ENCODE measurements around the gene NGEF.

GRCh38 chr2:233056961-233057605, 44.0 kb upstream of the NGEF start:
- TF ChIP-seq RAD21 (IDR thresholded peaks at IDR 0.05) (no peak), TAF1 (conservative IDR thresholded peaks at IDR 0.05) (no peak), YY1 (IDR thresholded peaks at IDR 0.05) (no peak), REST (IDR thresholded peaks at IDR 0.05) (no peak), CTCF (IDR thresholded peaks at IDR 0.05; ENCODE audit: low read depth, low read length, missing input control) (no peak), SP1 (IDR thresholded peaks at IDR 0.05) (no peak), GABPA (IDR thresholded peaks at IDR 0.05 in 1 of 2, conservative IDR thresholded peaks at IDR 0.05 in 1 of 2) (no peak), MAX (IDR thresholded peaks at IDR 0.05) (no peak), EGR1 (IDR thresholded peaks at IDR 0.05; ENCODE audit: low read depth in 2 of 2) (no peak), ATF3 (IDR thresholded peaks at IDR 0.05) (no peak), HNF4G (IDR thresholded peaks at IDR 0.05) (no peak), FOXA1 (IDR thresholded peaks at IDR 0.05) (no peak)
